ENCODE data around the gene KMT2D.

The KMT2D gene

GRCh38 chr12:49036029-49036428, 24.6 kb downstream of the KMT2D start:
- DNase-seq (ENCODE audit: low read depth, low spot score) = no peak

- no peak for DNase-seq (ENCODE audit: low read depth, low spot score)
These were observed 26.3 kb downstream of the KMT2D start for GRCh38 chr12:49034286-49034622.

- DNase-seq (ENCODE audit: low read depth, low spot score) = no peak
These were observed 26.8 kb downstream of the KMT2D start for GRCh38 chr12:49033611-49034285.

- DNase-seq (ENCODE audit: low read depth, low spot score) = no peak
These were observed 27.7 kb downstream of the KMT2D start for GRCh38 chr12:49032679-49033447.

- DNase-seq (ENCODE audit: low read depth, low spot score) = no peak
These were observed 28.3 kb downstream of the KMT2D start for GRCh38 chr12:49032276-49032675.

- no peak for DNase-seq (ENCODE audit: low read depth, low spot score)
These were observed 28.9 kb downstream of the KMT2D start for GRCh38 chr12:49031573-49032161.

- no peak for DNase-seq (ENCODE audit: low read depth, low spot score)
These were observed 29.7 kb downstream of the KMT2D start for GRCh38 chr12:49030714-49031572.

- no peak for DNase-seq (ENCODE audit: low read depth, low spot score)
These were observed 30.5 kb downstream of the KMT2D start for GRCh38 chr12:49030119-49030518.

- DNase-seq (ENCODE audit: low read depth, low spot score) = no peak
These were observed 31.8 kb downstream of the KMT2D start for GRCh38 chr12:49028666-49029275.

GRCh38 chr12:49027846-49028555, 32.6 kb downstream of the KMT2D start:
- no peak for DNase-seq (ENCODE audit: low read depth, low spot score)

GRCh38 chr12:49026678-49027480, 33.7 kb downstream of the KMT2D start:
- no peak for DNase-seq (ENCODE audit: low read depth, low spot score)

GRCh38 chr12:49026101-49026500, 34.5 kb downstream of the KMT2D start:
- no peak for DNase-seq (ENCODE audit: low read depth, low spot score)

GRCh38 chr12:49025463-49025862, 35.1 kb downstream of the KMT2D start:
- DNase-seq (ENCODE audit: low read depth, low spot score) = no peak

- no peak for DNase-seq (ENCODE audit: low read depth, low spot score)
These were observed 36.1 kb downstream of the KMT2D start for GRCh38 chr12:49024543-49024942.

GRCh38 chr12:49023812-49024211, 36.8 kb downstream of the KMT2D start:
- no peak for DNase-seq (ENCODE audit: low read depth, low spot score)

- no peak for DNase-seq (ENCODE audit: low read depth, low spot score)
These were observed 37.9 kb downstream of the KMT2D start for GRCh38 chr12:49022558-49023178.

- no peak for DNase-seq (ENCODE audit: low read depth, low spot score)
These were observed 39.2 kb downstream of the KMT2D start for GRCh38 chr12:49021292-49021915.

GRCh38 chr12:49020441-49020840, 40.2 kb downstream of the KMT2D start:
- no peak for DNase-seq (ENCODE audit: low read depth, low spot score)

Data from ELF-1 (cell line).